GM23338 (cell line): ENCODE data around the gene GLTP. TPM values are rescaled to one million over a fixed set of nuclear protein-coding genes. Genes with fewer than 3 reads are reported as not detected.

ENCODE experiments used
- ATAC-seq: fragments of 200-7000 bp; cut with Tn5 transposase; 3 replicates; pipeline ENCODE4 v1.9.1; 2020
- DNase-seq: peaks from one replicate; pipeline ENCODE4 v3.0.0-alpha.2; 2015; ENCODE audit warnings: low spot score
- H2AFZ ChIP-seq: fragments of 200-600 bp; sonication (generic); 2 replicates; pipeline ENCODE4 v1.8.0; 2016; ENCODE audit warnings: antibody characterized with exemption, mild to moderate bottlenecking, moderate library complexity
- H3F3A ChIP-seq: fragments of 200-600 bp; sonication (generic); replicated peaks from 2 replicates; pipeline ENCODE4 v1.8.0; 2017; ENCODE audit warnings: antibody characterized with exemption, mixed run types, low read depth
- H3K27ac ChIP-seq: fragments of 200-600 bp; sonication (generic); 2 replicates; pipeline ENCODE4 v1.6.1; 2016; ENCODE audit warnings: low read depth
- H3K27me3 ChIP-seq: fragments of 200-600 bp; sonication (generic); 2 replicates; pipeline ENCODE4 v1.8.0; 2016; ENCODE audit warnings: mild to moderate bottlenecking, mixed run types, moderate library complexity; ENCODE audit not compliant: insufficient read depth
- H3K36me3 ChIP-seq: fragments of 200-600 bp; sonication (generic); 2 replicates; pipeline ENCODE4 v1.8.0; 2016; ENCODE audit warnings: mild to moderate bottlenecking; ENCODE audit not compliant: insufficient read depth
- H3K4me1 ChIP-seq: fragments of 200-600 bp; sonication (generic); 2 replicates; pipeline ENCODE4 v1.8.0; 2016; ENCODE audit warnings: mild to moderate bottlenecking, moderate library complexity; ENCODE audit not compliant: insufficient read depth
- H3K4me2 ChIP-seq: fragments of 200-600 bp; sonication (generic); 2 replicates; pipeline ENCODE4 v1.7.1; 2017; ENCODE audit warnings: mixed run types
- H3K4me3 ChIP-seq: fragments of 200-600 bp; sonication (generic); 2 replicates; pipeline ENCODE4 v1.6.1; 2016; ENCODE audit warnings: mixed run types
- H3K79me2 ChIP-seq: fragments of 200-600 bp; sonication (generic); replicated peaks from 2 replicates; pipeline ENCODE4 v1.8.0; 2017; ENCODE audit warnings: mild to moderate bottlenecking; ENCODE audit not compliant: insufficient read depth
- H3K9me2 ChIP-seq: fragments of 200-600 bp; sonication (generic); 2 replicates; pipeline ENCODE4 v1.8.0; 2017; ENCODE audit not compliant: insufficient read depth
- H4K20me1 ChIP-seq: fragments of 200-600 bp; sonication (generic); replicated peaks from 2 replicates; pipeline ENCODE4 v1.8.0; 2017; ENCODE audit warnings: mild to moderate bottlenecking; ENCODE audit not compliant: insufficient read depth
- H3K27ac Mint-ChIP-seq: 2 replicates; pipeline ENCODE4 v1.8.0; 2020; ENCODE audit warnings: inconsistent platforms, mild to moderate bottlenecking, moderate library complexity, mixed read lengths
- H3K27me3 Mint-ChIP-seq: 3 replicates; pipeline ENCODE4 v1.8.0; 2022; ENCODE audit warnings: low read depth, mild to moderate bottlenecking, moderate library complexity, mixed read lengths, inconsistent platforms; ENCODE audit not compliant: insufficient read depth, poor library complexity
- H3K36me3 Mint-ChIP-seq: 3 replicates; pipeline ENCODE4 v1.8.0; 2021; ENCODE audit warnings: low read depth, mild to moderate bottlenecking, inconsistent platforms, moderate library complexity, mixed read lengths
- H3K4me1 Mint-ChIP-seq: 3 replicates; pipeline ENCODE4 v1.8.0; 2020; ENCODE audit warnings: mild to moderate bottlenecking, inconsistent platforms, mixed read lengths
- H3K4me3 Mint-ChIP-seq: 3 replicates; pipeline ENCODE4 v1.8.0; 2021; ENCODE audit warnings: moderate library complexity, mild to moderate bottlenecking, inconsistent platforms, mixed read lengths
- H3K9me3 Mint-ChIP-seq: 3 replicates; pipeline ENCODE4 v1.8.0; 2020; ENCODE audit warnings: moderate library complexity, mild to moderate bottlenecking, inconsistent platforms, mixed read lengths
- CREB1 ChIP-seq: fragments of 250-450 bp; sonication (Bioruptor Pico); IDR thresholded peaks from 2 replicates; pipeline ENCODE4 v1.5.0; 2020; ENCODE audit warnings: low read depth, mild to moderate bottlenecking, moderate library complexity
- EZH2 ChIP-seq: fragments of 200-600 bp; sonication (generic); IDR thresholded peaks from one replicate; pipeline ENCODE4 v1.8.0; 2017; ENCODE audit warnings: antibody characterized with exemption, mild to moderate bottlenecking, low read depth; ENCODE audit not compliant: unreplicated experiment
- NANOG ChIP-seq: IDR thresholded peaks from 2 replicates; pipeline ENCODE4 v1.6.1; 2016; ENCODE audit warnings: antibody characterized with exemption, borderline replicate concordance
- REST ChIP-seq: IDR thresholded peaks from one replicate; pipeline ENCODE4 v1.6.1; 2018; ENCODE audit warnings: antibody characterized with exemption; ENCODE audit not compliant: unreplicated experiment
- STAT1 ChIP-seq: IDR thresholded peaks from one replicate; pipeline ENCODE4 v1.6.1; 2016; ENCODE audit warnings: antibody characterized with exemption; ENCODE audit not compliant: unreplicated experiment
- ZNF114 ChIP-seq: fragments of 250-450 bp; sonication (Bioruptor Pico); IDR thresholded peaks from 2 replicates; pipeline ENCODE4 v1.5.0; 2020; ENCODE audit warnings: mild to moderate bottlenecking, moderate library complexity
- ZNF331 ChIP-seq: fragments of 250-450 bp; sonication (Bioruptor Pico); IDR thresholded peaks from 2 replicates; pipeline ENCODE4 v1.5.0; 2020; ENCODE audit warnings: low read depth, mild to moderate bottlenecking, moderate library complexity
- polyA plus RNA-seq: library from polyadenylated mRNA; unstranded; fragments of >200 nt; fragmentation: Nextera tagmentation; extraction: Ambion mirVana; gene quantifications from 2 replicates; pipeline ENCODE4 v1.2.1, GENCODE V29; 2016
- total RNA-seq: library from RNA; depleted of rRNA; stranded (reverse); fragments of >200 nt; shearing (Covaris generic); gene quantifications from 2 replicates; pipeline ENCODE4 v1.2.3, GENCODE V29; 2014
- TF ChIP-seq, protein P1 (sequence below), 2 experiments: fragments of 200-600 bp in 1 of 2; sonication (generic) in 1 of 2; conservative IDR thresholded peaks; 2 replicates each; pipeline versions ENCODE4 v1.5.1 to v1.6.1; 2016 to 2017; ENCODE audit warnings: antibody characterized with exemption in 2 of 2, low read depth in 2 of 2, mild to moderate bottlenecking in 2 of 2, moderate library complexity in 1 of 2
- TF ChIP-seq, protein P2 (sequence below): fragments of 250-450 bp; sonication (Bioruptor Pico); IDR thresholded peaks from 2 replicates; pipeline ENCODE4 v1.5.0; 2020; ENCODE audit warnings: mild to moderate bottlenecking, moderate library complexity
- TF ChIP-seq, protein P3 (sequence below): IDR thresholded peaks from 2 replicates; pipeline ENCODE4 v1.6.1; 2016; ENCODE audit warnings: antibody characterized with exemption

GLTP gene
- total and polyA plus RNA-seq, 2 experiments from 2014 or later, result 26.5 to 30.2 TPM

- TF ChIP-seq, protein P1, sequence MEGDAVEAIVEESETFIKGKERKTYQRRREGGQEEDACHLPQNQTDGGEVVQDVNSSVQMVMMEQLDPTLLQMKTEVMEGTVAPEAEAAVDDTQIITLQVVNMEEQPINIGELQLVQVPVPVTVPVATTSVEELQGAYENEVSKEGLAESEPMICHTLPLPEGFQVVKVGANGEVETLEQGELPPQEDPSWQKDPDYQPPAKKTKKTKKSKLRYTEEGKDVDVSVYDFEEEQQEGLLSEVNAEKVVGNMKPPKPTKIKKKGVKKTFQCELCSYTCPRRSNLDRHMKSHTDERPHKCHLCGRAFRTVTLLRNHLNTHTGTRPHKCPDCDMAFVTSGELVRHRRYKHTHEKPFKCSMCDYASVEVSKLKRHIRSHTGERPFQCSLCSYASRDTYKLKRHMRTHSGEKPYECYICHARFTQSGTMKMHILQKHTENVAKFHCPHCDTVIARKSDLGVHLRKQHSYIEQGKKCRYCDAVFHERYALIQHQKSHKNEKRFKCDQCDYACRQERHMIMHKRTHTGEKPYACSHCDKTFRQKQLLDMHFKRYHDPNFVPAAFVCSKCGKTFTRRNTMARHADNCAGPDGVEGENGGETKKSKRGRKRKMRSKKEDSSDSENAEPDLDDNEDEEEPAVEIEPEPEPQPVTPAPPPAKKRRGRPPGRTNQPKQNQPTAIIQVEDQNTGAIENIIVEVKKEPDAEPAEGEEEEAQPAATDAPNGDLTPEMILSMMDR (conservative IDR thresholded peaks at IDR 0.05; ENCODE audit: low read depth in 2 of 2), result no peak
- no peak for TF ChIP-seq NANOG
These were observed 19.4 kb downstream of the GLTP start (continued) for GRCh38 chr12:109860977-109861376.

DNA sequence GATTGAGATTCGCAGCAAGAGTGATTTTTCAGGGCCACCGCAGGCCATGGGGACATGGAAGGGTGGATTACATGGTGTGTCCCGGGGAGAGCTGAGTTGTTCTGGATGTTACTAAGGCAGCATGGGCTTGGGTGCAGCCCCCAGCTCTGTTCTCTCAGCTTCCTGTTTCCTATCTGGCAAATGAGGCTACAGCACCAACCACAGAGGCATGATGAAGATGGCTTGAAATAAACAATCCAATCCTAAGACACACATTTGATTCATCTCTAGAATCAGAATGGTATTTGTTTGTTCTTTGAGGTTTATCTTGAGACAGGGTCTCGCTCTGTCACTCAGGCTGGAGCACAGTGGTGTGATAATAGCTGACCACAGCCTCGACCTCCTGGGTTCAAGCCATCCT, 21.6 kb downstream of the GLTP start:
- no peak overlapping the region for H3K4me3 ChIP-seq
- ATAC-seq, result no peak
- no peak overlapping the region for H3K27ac ChIP-seq
- no peaks in the 10 kb centered on the region for H3K9me2 ChIP-seq
- DNase-seq, result no peak
- no peaks in the 10 kb centered on the region for H3K79me2 ChIP-seq
- H3K4me1 ChIP-seq, result no peaks in the 10 kb centered on the region
- H3K4me2 ChIP-seq, result no peak overlapping the region
- Mint-ChIP-seq H3K9me3 (no peaks in the 10 kb centered on the region), H3K4me3 (no peak overlapping the region), H3K27ac (no peak overlapping the region), H3K27me3 (peaks cover 1% of the 10 kb centered on the region), H3K4me1 (peaks cover under 1% of the 10 kb centered on the region; the same call in 1 of the 3 replicates), H3K36me3 (peaks cover 22% of the 10 kb centered on the region; the same call in 2 of the 3 replicates)
- peaks cover 3% of the 10 kb centered on the region; the same call in 1 of the 2 replicates for H3K36me3 ChIP-seq
- H4K20me1 ChIP-seq, result peaks cover 11% of the 10 kb centered on the region; the same call in 1 of the 2 replicates
- H2AFZ ChIP-seq, result no peak overlapping the region
- H3F3A ChIP-seq, result no peaks in the 10 kb centered on the region
- no peaks in the 10 kb centered on the region for H3K27me3 ChIP-seq
- TF ChIP-seq REST (no peak), CREB1 (no peak), STAT1 (no peak), ZNF114 (CRISPR knock-in tag) (no peak), ZNF331 (no peak), EZH2 (no peak), NANOG (no peak)
- TF ChIP-seq, protein P2, sequence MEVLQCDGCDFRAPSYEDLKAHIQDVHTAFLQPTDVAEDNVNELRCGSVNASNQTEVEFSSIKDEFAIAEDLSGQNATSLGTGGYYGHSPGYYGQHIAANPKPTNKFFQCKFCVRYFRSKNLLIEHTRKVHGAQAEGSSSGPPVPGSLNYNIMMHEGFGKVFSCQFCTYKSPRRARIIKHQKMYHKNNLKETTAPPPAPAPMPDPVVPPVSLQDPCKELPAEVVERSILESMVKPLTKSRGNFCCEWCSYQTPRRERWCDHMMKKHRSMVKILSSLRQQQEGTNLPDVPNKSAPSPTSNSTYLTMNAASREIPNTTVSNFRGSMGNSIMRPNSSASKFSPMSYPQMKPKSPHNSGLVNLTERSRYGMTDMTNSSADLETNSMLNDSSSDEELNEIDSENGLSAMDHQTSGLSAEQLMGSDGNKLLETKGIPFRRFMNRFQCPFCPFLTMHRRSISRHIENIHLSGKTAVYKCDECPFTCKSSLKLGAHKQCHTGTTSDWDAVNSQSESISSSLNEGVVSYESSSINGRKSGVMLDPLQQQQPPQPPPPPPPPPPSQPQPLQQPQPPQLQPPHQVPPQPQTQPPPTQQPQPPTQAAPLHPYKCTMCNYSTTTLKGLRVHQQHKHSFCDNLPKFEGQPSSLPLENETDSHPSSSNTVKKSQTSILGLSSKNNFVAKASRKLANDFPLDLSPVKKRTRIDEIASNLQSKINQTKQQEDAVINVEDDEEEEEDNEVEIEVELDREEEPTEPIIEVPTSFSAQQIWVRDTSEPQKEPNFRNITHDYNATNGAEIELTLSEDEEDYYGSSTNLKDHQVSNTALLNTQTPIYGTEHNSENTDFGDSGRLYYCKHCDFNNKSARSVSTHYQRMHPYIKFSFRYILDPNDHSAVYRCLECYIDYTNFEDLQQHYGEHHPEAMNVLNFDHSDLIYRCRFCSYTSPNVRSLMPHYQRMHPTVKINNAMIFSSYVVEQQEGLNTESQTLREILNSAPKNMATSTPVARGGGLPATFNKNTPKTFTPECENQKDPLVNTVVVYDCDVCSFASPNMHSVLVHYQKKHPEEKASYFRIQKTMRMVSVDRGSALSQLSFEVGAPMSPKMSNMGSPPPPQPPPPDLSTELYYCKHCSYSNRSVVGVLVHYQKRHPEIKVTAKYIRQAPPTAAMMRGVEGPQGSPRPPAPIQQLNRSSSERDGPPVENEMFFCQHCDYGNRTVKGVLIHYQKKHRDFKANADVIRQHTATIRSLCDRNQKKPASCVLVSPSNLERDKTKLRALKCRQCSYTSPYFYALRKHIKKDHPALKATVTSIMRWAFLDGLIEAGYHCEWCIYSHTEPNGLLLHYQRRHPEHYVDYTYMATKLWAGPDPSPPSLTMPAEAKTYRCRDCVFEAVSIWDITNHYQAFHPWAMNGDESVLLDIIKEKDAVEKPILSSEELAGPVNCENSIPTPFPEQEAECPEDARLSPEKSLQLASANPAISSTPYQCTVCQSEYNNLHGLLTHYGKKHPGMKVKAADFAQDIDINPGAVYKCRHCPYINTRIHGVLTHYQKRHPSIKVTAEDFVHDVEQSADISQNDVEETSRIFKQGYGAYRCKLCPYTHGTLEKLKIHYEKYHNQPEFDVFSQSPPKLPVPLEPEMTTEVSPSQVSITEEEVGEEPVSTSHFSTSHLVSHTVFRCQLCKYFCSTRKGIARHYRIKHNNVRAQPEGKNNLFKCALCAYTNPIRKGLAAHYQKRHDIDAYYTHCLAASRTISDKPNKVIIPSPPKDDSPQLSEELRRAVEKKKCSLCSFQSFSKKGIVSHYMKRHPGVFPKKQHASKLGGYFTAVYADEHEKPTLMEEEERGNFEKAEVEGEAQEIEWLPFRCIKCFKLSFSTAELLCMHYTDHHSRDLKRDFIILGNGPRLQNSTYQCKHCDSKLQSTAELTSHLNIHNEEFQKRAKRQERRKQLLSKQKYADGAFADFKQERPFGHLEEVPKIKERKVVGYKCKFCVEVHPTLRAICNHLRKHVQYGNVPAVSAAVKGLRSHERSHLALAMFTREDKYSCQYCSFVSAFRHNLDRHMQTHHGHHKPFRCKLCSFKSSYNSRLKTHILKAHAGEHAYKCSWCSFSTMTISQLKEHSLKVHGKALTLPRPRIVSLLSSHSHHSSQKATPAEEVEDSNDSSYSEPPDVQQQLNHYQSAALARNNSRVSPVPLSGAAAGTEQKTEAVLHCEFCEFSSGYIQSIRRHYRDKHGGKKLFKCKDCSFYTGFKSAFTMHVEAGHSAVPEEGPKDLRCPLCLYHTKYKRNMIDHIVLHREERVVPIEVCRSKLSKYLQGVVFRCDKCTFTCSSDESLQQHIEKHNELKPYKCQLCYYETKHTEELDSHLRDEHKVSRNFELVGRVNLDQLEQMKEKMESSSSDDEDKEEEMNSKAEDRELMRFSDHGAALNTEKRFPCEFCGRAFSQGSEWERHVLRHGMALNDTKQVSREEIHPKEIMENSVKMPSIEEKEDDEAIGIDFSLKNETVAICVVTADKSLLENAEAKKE (CRISPR knock-in tag), result no peak
- TF ChIP-seq, protein P1 (conservative IDR thresholded peaks at IDR 0.05; ENCODE audit: low read depth in 2 of 2), result no peak
- TF ChIP-seq, protein P3, sequence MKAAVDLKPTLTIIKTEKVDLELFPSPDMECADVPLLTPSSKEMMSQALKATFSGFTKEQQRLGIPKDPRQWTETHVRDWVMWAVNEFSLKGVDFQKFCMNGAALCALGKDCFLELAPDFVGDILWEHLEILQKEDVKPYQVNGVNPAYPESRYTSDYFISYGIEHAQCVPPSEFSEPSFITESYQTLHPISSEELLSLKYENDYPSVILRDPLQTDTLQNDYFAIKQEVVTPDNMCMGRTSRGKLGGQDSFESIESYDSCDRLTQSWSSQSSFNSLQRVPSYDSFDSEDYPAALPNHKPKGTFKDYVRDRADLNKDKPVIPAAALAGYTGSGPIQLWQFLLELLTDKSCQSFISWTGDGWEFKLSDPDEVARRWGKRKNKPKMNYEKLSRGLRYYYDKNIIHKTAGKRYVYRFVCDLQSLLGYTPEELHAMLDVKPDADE, result no peak
